ENCODE results near the gene IGIP.
"Not testable (repeated sequence)": the region's sequence is repeated elsewhere in the genome, so short reads cannot be mapped to it uniquely, and the experiment has no call there.

The IGIP gene

GRCh38 chr5:140142856-140143255, 17.1 kb downstream of the IGIP start:
- DNase-seq = no peak

DNA sequence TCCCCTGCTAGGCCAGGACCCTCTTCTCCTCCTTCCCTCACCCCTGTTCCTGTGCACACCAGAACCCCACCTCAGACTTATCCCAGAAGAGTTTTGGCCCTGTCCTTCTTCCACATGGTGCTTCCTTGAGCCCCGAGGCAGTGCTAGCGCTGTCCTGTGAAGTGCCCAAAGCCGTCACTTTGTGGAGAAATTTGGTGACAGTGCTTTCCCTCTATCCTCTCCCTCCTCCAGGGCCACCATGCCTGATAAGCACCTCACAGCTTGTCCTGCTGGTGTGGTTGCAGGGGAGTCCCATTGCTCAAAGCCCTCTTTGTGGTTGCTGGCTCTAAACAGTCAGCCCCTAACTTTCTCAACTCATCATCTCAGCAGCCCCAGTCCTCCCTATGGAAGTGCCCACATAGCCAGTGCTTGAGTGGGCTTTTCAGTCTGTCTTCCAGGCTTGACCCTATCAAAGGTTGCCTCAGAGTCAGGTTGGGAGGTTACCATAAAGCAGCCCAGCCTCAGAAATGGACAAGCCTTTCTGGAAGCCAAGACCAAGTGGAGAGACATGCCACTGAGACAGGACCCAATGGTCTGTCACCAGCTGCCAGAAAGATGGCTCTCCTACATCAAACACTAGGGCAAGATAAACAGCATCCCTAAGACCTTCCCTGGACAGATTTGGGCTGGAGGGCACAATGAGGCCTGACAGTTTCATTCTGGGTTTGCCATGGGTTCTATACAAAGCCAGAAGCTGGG, 18.0 kb downstream of the IGIP start:
- no peak for DNase-seq

GRCh38 chr5:140145256-140145655, 19.5 kb downstream of the IGIP start:
- no peak for DNase-seq

GRCh38 chr5:140145818-140146522, 20.2 kb downstream of the IGIP start:
- DNase-seq = peak; percentile 29

DNA sequence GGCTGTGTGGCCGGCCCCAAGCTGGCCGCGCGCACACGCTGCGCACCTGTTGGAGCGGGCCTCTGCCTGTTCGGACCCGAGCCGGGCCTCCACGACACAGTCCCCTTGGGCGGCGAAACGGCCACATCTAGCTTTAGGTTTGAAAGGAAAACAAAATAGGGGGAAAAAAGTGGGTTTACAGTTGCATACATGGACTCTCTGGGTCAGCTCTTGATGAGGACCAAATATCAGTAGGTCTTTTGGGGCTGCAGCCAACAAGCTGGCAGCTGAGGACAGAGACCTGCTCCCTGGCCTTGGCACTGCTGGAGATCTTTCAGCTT, 20.7 kb downstream of the IGIP start:
- DNase-seq = no peak

- no peak for DNase-seq
Measured at GRCh38 chr5:140147460-140147859, 21.7 kb downstream of the IGIP start.

GRCh38 chr5:140148508-140148907, 22.8 kb downstream of the IGIP start:
- DNase-seq = no peak

DNA sequence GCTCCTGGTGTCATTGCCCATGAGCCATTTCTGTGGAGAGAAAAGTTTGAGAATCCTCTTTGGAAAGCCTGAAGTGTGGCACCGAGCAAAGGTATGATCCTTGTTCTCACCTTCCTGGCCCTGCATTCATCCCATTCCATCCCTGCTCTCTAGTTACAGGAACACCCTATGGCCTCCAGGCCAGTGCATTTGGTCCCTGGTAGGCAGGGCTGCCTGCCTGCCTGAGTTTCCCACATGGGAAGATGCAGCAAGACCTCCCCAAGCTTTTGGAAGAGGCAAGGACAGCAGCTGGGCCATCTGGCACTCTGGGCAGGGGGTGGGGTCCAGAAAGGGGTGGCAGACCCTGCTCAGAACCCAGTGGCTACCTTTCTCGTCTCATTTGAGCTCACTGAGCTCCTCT, 24.5 kb downstream of the IGIP start:
- DNase-seq = no peak

DNA sequence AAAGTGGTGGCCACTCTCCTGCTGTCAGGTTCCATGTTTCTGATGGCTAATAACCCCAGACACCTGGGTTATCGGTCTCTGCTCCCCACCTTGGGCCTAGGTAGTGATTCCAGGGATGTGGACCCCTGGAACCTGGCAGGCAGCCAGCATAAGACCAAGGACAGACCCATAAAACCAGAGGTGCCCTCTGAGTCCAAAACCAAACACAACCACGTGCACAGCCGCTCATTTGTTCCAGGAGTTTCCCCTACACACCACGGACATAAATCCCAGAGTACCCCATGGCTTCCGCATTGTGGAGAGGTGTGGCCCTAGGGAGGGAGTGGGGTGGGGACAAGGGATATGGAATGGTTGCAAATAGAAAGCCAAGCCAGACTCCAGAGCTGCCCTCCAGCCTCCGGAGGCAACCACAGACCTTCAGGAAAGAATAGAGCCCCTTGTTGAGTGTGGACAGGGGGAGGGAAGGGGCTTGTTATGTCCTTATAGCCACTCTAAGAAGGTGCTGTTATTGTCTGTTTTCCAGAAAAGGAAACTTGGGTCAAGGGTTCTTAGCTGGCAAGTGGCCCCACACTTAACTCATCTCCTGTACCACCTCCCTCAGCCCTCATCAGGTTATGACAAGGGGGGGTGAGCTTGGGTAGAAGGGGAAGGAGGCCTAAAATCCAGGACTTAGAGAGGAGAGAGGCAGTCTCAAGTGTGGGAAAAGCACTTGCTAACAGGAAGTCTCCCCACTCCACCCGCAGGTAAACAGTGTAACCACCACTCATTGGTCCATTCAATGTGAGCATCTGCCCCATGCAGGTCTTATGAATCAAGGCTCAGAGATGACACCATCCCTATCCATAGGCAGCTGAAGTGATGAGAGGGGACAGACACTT, 25.6 kb downstream of the IGIP start:
- DNase-seq = no peak

- DNase-seq = no peak
Measured at GRCh38 chr5:140152022-140152999, 26.6 kb downstream of the IGIP start.

DNA sequence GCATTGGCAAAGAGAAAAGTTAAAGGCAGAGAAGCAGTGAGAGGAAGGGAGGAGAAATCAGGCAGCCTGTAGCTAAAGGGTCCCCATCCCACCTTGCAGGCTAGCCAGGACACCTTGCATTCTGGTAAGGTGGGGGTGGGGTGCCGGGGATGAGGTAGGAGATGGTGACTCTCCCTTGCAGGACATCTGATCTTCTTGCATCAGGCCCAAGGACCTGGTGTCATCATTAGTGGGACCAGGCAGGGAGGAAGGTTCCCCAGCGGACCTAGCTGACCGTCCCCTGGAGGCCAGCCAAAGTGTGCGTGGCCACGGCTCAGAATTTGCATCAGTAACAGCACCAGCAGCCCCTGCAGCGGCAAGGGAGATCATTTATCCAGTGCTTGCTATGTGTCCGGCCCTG, 27.5 kb downstream of the IGIP start:
- no peak for DNase-seq

DNA sequence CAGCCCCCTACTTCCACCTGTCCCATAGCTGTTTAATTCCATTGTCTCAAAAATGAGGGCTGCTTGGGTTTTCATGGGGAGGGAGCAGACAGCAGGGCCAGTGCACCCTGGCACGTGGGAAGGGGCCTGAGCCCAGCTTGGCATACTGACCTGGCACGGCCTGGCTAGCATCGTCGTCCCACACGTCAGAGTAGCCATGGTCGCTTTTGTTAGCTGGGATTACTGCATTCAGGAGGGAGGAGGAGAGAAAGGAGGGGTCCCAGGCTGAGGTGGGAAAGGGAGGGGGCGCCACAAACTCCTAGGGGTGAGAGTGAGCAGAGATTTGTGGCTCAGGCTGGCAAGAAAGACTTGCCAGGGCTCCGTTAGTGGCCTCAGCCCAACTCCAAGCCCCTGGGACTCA, 28.2 kb downstream of the IGIP start:
- DNase-seq = no peak

DNA sequence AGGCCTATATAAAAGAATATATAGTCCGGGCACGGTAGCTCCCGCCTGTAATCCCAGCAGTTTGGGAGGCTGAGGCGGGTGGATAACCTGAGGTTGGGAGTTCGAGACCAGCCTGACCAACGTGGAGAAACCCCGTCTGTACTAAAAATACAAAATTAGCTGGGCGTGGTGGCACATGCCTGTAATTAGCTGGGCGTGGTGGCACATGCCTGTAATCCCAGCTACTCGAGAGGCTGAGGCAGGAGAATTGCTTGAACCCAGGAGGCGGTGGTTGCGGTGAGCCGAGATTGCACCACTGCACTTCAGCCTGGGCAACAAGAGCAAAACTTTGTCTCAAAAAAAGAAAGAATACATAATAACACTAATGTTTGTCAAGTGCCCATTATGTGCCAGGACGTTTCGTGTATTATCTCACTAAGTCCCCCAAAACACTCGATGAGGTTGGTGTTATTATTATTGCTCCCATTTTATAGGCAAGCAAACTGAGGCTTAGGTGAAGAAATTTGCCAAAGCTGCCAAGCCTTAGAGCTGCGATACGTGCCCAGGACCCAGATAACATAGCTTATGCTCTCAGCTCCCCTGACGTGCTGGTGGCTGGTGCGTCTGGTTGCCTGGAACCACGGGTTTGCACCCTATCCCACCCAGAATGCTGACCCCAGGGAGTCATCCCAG, 29.1 kb downstream of the IGIP start:
- DNase-seq = not testable (repeated sequence)

- DNase-seq = peak; percentile 84
Measured at GRCh38 chr5:140157032-140157781, 31.5 kb downstream of the IGIP start.

GRCh38 chr5:140159014-140159927, 33.5 kb downstream of the IGIP start:
- DNase-seq = no peak

DNA sequence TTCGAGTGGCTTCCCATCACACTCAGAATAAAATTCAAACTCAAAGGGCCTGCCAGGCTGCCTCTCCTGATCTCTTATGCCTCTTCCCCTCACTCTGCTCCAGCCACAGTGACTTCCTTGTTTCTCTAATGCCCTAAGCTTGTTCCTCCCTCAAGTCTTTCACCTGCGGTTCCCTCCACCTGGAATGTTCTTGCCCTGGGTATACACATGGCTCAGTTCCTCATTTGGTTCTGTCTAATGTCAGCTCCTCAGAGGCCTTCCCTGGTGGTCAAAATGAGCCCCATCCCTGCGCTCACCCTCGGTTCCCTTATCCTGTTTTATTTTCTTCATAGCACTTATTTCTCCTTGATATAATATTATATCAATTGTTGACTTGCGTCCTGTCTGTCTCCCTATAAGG, 36.5 kb downstream of the IGIP start:
- no peak for DNase-seq

GRCh38 chr5:140162781-140163180, 37.0 kb downstream of the IGIP start:
- DNase-seq = no peak

DNA sequence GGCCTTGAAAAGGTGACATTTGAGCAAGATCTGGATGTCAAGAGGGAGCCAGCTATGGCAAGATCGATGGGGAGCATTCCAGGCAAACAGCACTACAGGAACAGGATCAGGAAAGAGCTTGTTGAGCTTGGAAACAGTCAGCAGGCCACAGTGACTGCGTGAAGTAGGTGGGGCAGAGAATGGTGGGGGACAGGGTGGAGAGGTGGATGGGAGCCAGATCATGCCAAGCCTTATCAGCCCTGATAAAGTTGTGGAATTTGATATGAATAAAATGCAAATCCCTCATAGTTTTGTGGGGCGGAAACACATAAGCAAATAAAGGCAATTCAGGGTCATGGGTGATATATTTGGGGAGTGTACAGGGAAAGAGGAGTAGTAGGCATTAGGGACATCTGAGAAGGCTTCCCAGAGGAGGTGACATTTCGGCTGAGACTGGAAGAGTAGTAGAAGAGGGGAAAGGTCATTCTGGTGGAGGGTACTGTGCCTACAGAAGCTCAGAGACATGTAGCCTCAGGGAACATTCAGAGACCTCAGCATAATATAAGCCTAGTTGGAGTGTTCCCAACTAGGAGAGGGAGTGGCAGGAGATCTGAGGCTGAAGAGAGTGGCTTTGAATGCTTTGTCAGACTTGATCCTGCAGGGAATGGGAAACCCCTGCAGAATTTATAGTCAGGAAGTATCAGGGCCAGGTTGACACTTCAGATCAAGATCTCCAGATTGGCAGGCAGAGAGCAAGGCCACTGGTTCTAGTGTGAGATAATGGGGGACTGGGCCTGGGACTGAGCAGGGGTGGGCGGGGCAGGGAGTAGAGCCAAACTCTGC, 39.6 kb downstream of the IGIP start:
- DNase-seq = no peak

DNA sequence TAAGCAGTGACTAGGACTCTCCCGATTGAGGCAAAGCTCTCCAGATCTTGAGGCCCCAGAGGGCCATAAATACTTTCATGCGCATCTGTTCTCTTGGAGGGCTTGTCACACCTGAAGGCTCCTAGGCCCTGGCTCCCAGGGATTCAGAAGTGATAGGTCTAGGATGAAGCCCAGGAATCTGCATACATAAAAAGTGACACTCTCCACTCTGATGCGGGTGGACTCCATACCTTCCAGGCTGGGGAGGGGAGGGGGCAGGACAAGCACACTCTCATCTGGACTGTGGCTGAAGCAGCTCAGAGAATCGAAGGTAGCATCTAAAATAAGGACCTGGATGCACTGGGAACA, 40.2 kb downstream of the IGIP start:
- DNase-seq = no peak
